OCI-LY1 (cell line): ENCODE measurements around the gene TEX52.

Source experiments
- H2AFZ ChIP-seq: fragments of 200-600 bp; sonication (generic), shearing (Covaris generic); 2 replicates; pipeline ENCODE4 v1.6.0; 2014; ENCODE audit warnings: antibody characterized with exemption, mild to moderate bottlenecking, low read length
- H3F3A ChIP-seq: fragments of 200-600 bp; sonication (generic), shearing (Covaris generic); 2 replicates; pipeline ENCODE4 v1.6.0; 2014; ENCODE audit warnings: mild to moderate bottlenecking, antibody characterized with exemption, low read length, moderate library complexity; ENCODE audit not compliant: insufficient read depth
- H3K27ac ChIP-seq: fragments of 200-600 bp; sonication (generic); 2 replicates; pipeline ENCODE4 v1.5.1; 2014; ENCODE audit warnings: low read length, mixed run types, mild to moderate bottlenecking, low read depth; ENCODE audit not compliant: poor library complexity, severe bottlenecking
- H3K27me3 ChIP-seq: fragments of 200-600 bp; sonication (generic); 2 replicates; pipeline ENCODE4 v1.6.0; 2014; ENCODE audit warnings: antibody characterized with exemption, mild to moderate bottlenecking, low read length, moderate library complexity; ENCODE audit not compliant: insufficient read depth
- H3K36me3 ChIP-seq: fragments of 200-600 bp; sonication (generic); 2 replicates; pipeline ENCODE4 v1.6.1; 2014; ENCODE audit warnings: mild to moderate bottlenecking, antibody characterized with exemption, low read length, moderate library complexity, mixed read lengths; ENCODE audit not compliant: insufficient read depth
- H3K4me1 ChIP-seq: fragments of 200-600 bp; sonication (generic); 2 replicates; pipeline ENCODE4 v1.5.1; 2014; ENCODE audit warnings: mild to moderate bottlenecking, low read length, moderate library complexity; ENCODE audit not compliant: insufficient read depth, severe bottlenecking
- H3K4me2 ChIP-seq: fragments of 200-600 bp; sonication (generic), shearing (Covaris generic); 2 replicates; pipeline ENCODE4 v1.6.1; 2014; ENCODE audit warnings: low read length
- H3K4me3 ChIP-seq: fragments of 200-600 bp; sonication (generic); 2 replicates; pipeline ENCODE4 v1.5.1; 2014; ENCODE audit warnings: low read length, low read depth, mild to moderate bottlenecking, mixed read lengths; ENCODE audit not compliant: poor library complexity, severe bottlenecking
- H3K79me2 ChIP-seq: fragments of 200-600 bp; shearing (Covaris generic); 2 replicates; pipeline ENCODE4 v1.6.1; 2016; ENCODE audit warnings: mixed run types, low read length, mixed read lengths; ENCODE audit not compliant: insufficient read depth
- H3K9ac ChIP-seq: fragments of 200-600 bp; sonication (generic), shearing (Covaris generic); 2 replicates; pipeline ENCODE4 v1.6.1; 2014; ENCODE audit warnings: mild to moderate bottlenecking, low read length, mixed read lengths
- H3K9me2 ChIP-seq: fragments of 200-600 bp; sonication (generic), shearing (Covaris generic); 2 replicates; pipeline ENCODE4 v1.6.1; 2014; ENCODE audit warnings: low read depth, mild to moderate bottlenecking, low read length, mixed read lengths
- H3K9me3 ChIP-seq: fragments of 200-600 bp; shearing (Covaris generic); 2 replicates; pipeline ENCODE4 v1.6.1; 2014; ENCODE audit warnings: low read length, mixed read lengths
- H4K20me1 ChIP-seq: fragments of 200-600 bp; sonication (generic), shearing (Covaris generic); 2 replicates; pipeline ENCODE4 v1.6.0; 2016; ENCODE audit warnings: mild to moderate bottlenecking, low read length; ENCODE audit not compliant: insufficient read depth
- EZH2 ChIP-seq: fragments of 200-600 bp; sonication (generic), shearing (Covaris generic); IDR thresholded peaks from 2 replicates; pipeline ENCODE4 v1.8.0; 2017; ENCODE audit warnings: borderline replicate concordance, mixed run types, mild to moderate bottlenecking, antibody characterized with exemption, low read length, moderate library complexity, mixed read lengths
- TF ChIP-seq, protein P1 (sequence below): fragments of 200-600 bp; sonication (generic), shearing (Covaris generic); IDR thresholded peaks from 2 replicates; pipeline ENCODE4 v1.5.1; 2017; ENCODE audit warnings: mild to moderate bottlenecking, antibody characterized with exemption, low read length, moderate library complexity, mixed read lengths

The TEX52 gene

DNA sequence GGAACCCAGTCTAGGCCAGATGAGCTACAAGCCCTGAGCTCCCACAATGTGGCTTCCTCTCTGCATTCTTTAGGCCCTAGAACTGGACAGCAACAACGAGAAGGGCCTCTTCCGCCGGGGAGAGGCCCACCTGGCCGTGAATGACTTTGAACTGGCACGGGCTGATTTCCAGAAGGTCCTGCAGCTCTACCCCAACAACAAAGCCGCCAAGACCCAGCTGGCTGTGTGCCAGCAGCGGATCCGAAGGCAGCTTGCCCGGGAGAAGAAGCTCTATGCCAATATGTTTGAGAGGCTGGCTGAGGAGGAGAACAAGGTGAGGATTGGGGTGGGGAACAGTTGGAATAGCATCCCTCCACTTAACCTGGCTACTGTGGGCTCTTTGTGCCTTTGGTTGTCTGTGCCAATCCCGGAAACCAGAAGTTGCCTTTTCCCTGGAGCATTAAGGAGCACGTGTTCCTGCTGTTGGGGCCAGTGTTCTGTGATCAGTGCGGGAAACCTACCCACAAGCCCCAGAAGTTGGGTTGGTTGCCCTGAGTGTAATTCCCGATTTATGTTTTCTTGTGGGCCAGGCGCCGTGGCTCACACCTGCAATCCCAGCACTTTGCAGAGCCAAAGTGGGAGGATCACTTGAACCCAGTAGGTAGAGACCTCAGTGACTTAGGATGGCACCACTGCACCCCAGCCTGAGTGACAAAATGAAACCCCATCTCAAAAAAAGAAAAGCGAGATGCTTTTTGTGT is 55.6 kb downstream of the TEX52 start:
- Histone ChIP-seq H3K9me2 (no peaks in the 10 kb centered on the region), H3K27ac (no peak overlapping the region), H3K4me1 (peaks cover 13% of the 10 kb centered on the region), H2AFZ (no peak overlapping the region), H3K9ac (no peak overlapping the region), H3K9me3 (no peaks in the 10 kb centered on the region), H3F3A (no peaks in the 10 kb centered on the region), H3K79me2 (peaks cover 7% of the 10 kb centered on the region), H4K20me1 (no peaks in the 10 kb centered on the region), H3K4me3 (no peak overlapping the region), H3K4me2 (no peak overlapping the region), H3K27me3 (no peaks in the 10 kb centered on the region), H3K36me3 (peaks cover 98% of the 10 kb centered on the region)
- TF ChIP-seq EZH2, result no peak
- TF ChIP-seq, protein P1, sequence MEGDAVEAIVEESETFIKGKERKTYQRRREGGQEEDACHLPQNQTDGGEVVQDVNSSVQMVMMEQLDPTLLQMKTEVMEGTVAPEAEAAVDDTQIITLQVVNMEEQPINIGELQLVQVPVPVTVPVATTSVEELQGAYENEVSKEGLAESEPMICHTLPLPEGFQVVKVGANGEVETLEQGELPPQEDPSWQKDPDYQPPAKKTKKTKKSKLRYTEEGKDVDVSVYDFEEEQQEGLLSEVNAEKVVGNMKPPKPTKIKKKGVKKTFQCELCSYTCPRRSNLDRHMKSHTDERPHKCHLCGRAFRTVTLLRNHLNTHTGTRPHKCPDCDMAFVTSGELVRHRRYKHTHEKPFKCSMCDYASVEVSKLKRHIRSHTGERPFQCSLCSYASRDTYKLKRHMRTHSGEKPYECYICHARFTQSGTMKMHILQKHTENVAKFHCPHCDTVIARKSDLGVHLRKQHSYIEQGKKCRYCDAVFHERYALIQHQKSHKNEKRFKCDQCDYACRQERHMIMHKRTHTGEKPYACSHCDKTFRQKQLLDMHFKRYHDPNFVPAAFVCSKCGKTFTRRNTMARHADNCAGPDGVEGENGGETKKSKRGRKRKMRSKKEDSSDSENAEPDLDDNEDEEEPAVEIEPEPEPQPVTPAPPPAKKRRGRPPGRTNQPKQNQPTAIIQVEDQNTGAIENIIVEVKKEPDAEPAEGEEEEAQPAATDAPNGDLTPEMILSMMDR, result no peak

DNA sequence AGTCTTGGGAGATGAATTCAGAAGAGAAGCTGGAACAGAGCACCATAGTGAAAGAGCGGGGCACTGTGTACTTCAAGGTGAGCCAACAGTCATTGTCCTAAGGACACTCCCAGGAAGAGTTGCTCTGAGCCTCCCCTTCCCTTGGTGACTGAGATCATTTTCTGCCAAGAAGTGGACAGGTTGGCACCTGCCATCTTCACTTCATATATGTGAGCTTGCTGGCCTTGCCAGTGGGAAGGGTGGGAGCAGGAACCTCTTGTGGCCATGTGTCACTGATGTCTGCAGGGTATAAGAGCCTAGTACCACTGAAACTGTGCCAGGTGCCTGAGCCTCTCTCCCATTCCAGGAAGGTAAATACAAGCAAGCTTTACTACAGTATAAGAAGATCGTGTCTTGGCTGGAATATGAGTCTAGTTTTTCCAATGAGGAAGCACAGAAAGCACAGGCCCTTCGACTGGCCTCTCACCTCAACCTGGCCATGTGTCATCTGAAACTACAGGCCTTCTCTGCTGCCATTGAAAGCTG is 56.7 kb downstream of the TEX52 start:
- Histone ChIP-seq H3K27ac (no peak overlapping the region), H3K9ac (no peak overlapping the region), H3F3A (no peaks in the 10 kb centered on the region), H3K4me3 (no peak overlapping the region), H3K79me2 (peaks cover 12% of the 10 kb centered on the region), H4K20me1 (no peaks in the 10 kb centered on the region), H3K9me2 (no peaks in the 10 kb centered on the region), H3K36me3 (peaks cover 87% of the 10 kb centered on the region), H3K9me3 (no peaks in the 10 kb centered on the region), H3K4me1 (peaks cover 16% of the 10 kb centered on the region), H3K27me3 (no peaks in the 10 kb centered on the region), H3K4me2 (no peak overlapping the region), H2AFZ (no peak overlapping the region)
- TF ChIP-seq, protein P1, result no peak
- TF ChIP-seq EZH2, result no peak
